ENCODE data around the gene SF3A1.

Gene SF3A1

GRCh38 chr22:30284666-30285065 is 72.0 kb downstream of the SF3A1 start:
- TF ChIP-seq ZNF274 (IDR thresholded peaks at IDR 0.05; ENCODE audit: low read depth, low read length): no peak
- no peak for TF ChIP-seq YY1 (IDR thresholded peaks at IDR 0.05; ENCODE audit: insufficient read depth, insufficient read length)
- no peak for TF ChIP-seq SUZ12 (IDR thresholded peaks at IDR 0.05; ENCODE audit: extremely low read depth, insufficient read depth, insufficient read length)
- no peak for DNase-seq (ENCODE audit: low read depth, low spot score)

GRCh38 chr22:30284172-30284571 is 72.5 kb downstream of the SF3A1 start:
- Histone ChIP-seq H3K27me3 (ENCODE audit: insufficient read depth, insufficient read length) (no peaks in the 10 kb centered on the region), H3K9ac (ENCODE audit: insufficient read length, low read depth) (no peak overlapping the region), H3K4me3 (ENCODE audit: insufficient read length, low read depth) (no peak overlapping the region), H3K36me3 (ENCODE audit: insufficient read depth, insufficient read length, low read length) (peaks cover 25% of the 10 kb centered on the region), H3K4me1 (ENCODE audit: insufficient read depth, insufficient read length) (peaks cover 10% of the 10 kb centered on the region), H3K9me3 (ENCODE audit: insufficient read depth, low read length) (no peaks in the 10 kb centered on the region)
- no peak for TF ChIP-seq YY1 (IDR thresholded peaks at IDR 0.05; ENCODE audit: insufficient read depth, insufficient read length)
- TF ChIP-seq ZNF274 (IDR thresholded peaks at IDR 0.05; ENCODE audit: low read depth, low read length): no peak
- no peak for TF ChIP-seq SUZ12 (IDR thresholded peaks at IDR 0.05; ENCODE audit: extremely low read depth, insufficient read depth, insufficient read length)
- DNase-seq (ENCODE audit: low read depth, low spot score): no peak

More at GRCh38 chr22:30284666-30285065, 72.0 kb downstream of the SF3A1 start:
- Histone ChIP-seq H3K4me1 (ENCODE audit: insufficient read depth, insufficient read length) (peaks cover 10% of the 10 kb centered on the region), H3K36me3 (ENCODE audit: insufficient read depth, insufficient read length, low read length) (peaks cover 25% of the 10 kb centered on the region), H3K9me3 (ENCODE audit: insufficient read depth, low read length) (no peaks in the 10 kb centered on the region), H3K9ac (ENCODE audit: insufficient read length, low read depth) (no peak overlapping the region), H3K4me3 (ENCODE audit: insufficient read length, low read depth) (no peak overlapping the region), H3K27me3 (ENCODE audit: insufficient read depth, insufficient read length) (no peaks in the 10 kb centered on the region)

GRCh38 chr22:30283342-30283741 is 73.4 kb downstream of the SF3A1 start:
- no peak for DNase-seq (ENCODE audit: low read depth, low spot score)
- no peak for TF ChIP-seq ZNF274 (IDR thresholded peaks at IDR 0.05; ENCODE audit: low read depth, low read length)
- TF ChIP-seq YY1 (IDR thresholded peaks at IDR 0.05; ENCODE audit: insufficient read depth, insufficient read length): no peak
- TF ChIP-seq SUZ12 (IDR thresholded peaks at IDR 0.05; ENCODE audit: extremely low read depth, insufficient read depth, insufficient read length): no peak
- Histone ChIP-seq H3K4me3 (ENCODE audit: insufficient read length, low read depth) (no peak overlapping the region), H3K27me3 (ENCODE audit: insufficient read depth, insufficient read length) (no peaks in the 10 kb centered on the region), H3K36me3 (ENCODE audit: insufficient read depth, insufficient read length, low read length) (peaks cover 25% of the 10 kb centered on the region), H3K9me3 (ENCODE audit: insufficient read depth, low read length) (no peaks in the 10 kb centered on the region), H3K4me1 (ENCODE audit: insufficient read depth, insufficient read length) (peaks cover 10% of the 10 kb centered on the region), H3K9ac (ENCODE audit: insufficient read length, low read depth) (no peak overlapping the region)

GRCh38 chr22:30282616-30283046 is 74.1 kb downstream of the SF3A1 start:
- Histone ChIP-seq H3K4me1 (ENCODE audit: insufficient read depth, insufficient read length) (peaks cover 14% of the 10 kb centered on the region), H3K9me3 (ENCODE audit: insufficient read depth, low read length) (no peaks in the 10 kb centered on the region), H3K27me3 (ENCODE audit: insufficient read depth, insufficient read length) (no peaks in the 10 kb centered on the region), H3K36me3 (ENCODE audit: insufficient read depth, insufficient read length, low read length) (peaks cover 25% of the 10 kb centered on the region), H3K9ac (ENCODE audit: insufficient read length, low read depth) (no peak overlapping the region), H3K4me3 (ENCODE audit: insufficient read length, low read depth) (no peak overlapping the region)
- no peak for DNase-seq (ENCODE audit: low read depth, low spot score)
- no peak for TF ChIP-seq YY1 (IDR thresholded peaks at IDR 0.05; ENCODE audit: insufficient read depth, insufficient read length)
- TF ChIP-seq ZNF274 (IDR thresholded peaks at IDR 0.05; ENCODE audit: low read depth, low read length): no peak
- TF ChIP-seq SUZ12 (IDR thresholded peaks at IDR 0.05; ENCODE audit: extremely low read depth, insufficient read depth, insufficient read length): no peak

Measured in NT2/D1 (cell line).